ENCODE data around the gene TMEM47. TPM values are rescaled to one million over a fixed set of nuclear protein-coding genes. Genes with fewer than 3 reads are reported as not detected.

TMEM47 gene
- polyA plus RNA-seq, 2 of the 4 experiments (the other 2 are of a cell fraction), result 0.56 to 1.4 TPM

- no peak for FAIRE-seq
- TF ChIP-seq HOXA7 (CRISPR knock-in tag; IDR thresholded peaks at IDR 0.05), result no peak
- TF ChIP-seq JUN (IDR thresholded peaks at IDR 0.05), result no peak
- TF ChIP-seq EHF (CRISPR knock-in tag; IDR thresholded peaks at IDR 0.05), result no peak
- no peak for TF ChIP-seq CBX8 (IDR thresholded peaks at IDR 0.05)
- TF ChIP-seq ZSCAN20 (CRISPR knock-in tag; IDR thresholded peaks at IDR 0.05), result no peak
- TF ChIP-seq JUNB (IDR thresholded peaks at IDR 0.05), result no peak
- TF ChIP-seq RNF2 (IDR thresholded peaks at IDR 0.05; ENCODE audit: borderline replicate concordance, low read depth), result no peak
- TF ChIP-seq CHD2 (IDR thresholded peaks at IDR 0.05; ENCODE audit: low read length, partially characterized antibody), result no peak
- no peak for TF ChIP-seq MAZ (IDR thresholded peaks at IDR 0.05; ENCODE audit: borderline replicate concordance, low read depth, low read length)
- no peak for TF ChIP-seq PBX3 (IDR thresholded peaks at IDR 0.05)
- Histone ChIP-seq H3K9me3 (no peaks in the 10 kb centered on the region), H3K4me3 (no peak overlapping the region), H3K4me2 (no peak overlapping the region), H3K27ac (no peak overlapping the region), H3K4me1 (no peaks in the 10 kb centered on the region)
- POLR2A ChIA-PET, result no interaction called here
- WGBS (ENCODE audit: missing lambda C conversion rate), result 0% methylated on average over 2 of the region's 2 CpGs
- ATAC-seq, result no peak
- CTCF ChIA-PET, result no interaction called here
- DNase-seq (ENCODE audit: low read depth in 1 of 2, low spot score in 1 of 2), result no peak
Measured at GRCh38 chrX:34642849-34643248, 14.2 kb downstream of the TMEM47 start.

GRCh38 chrX:34638116-34638515 is 19.0 kb downstream of the TMEM47 start:
- H3K4me2 ChIP-seq, result no peak overlapping the region
- no peak overlapping the region for H3K27ac ChIP-seq
- peak; percentile 1 to 31 for DNase-seq (ENCODE audit: low read depth in 1 of 2, low spot score in 1 of 2)
- 71% methylated on average over 1 of the region's 1 CpG for WGBS (ENCODE audit: missing lambda C conversion rate)
- H3K9me3 ChIP-seq, result no peaks in the 10 kb centered on the region
- H3K4me1 ChIP-seq, result no peaks in the 10 kb centered on the region
- peak; percentile 60 for TF ChIP-seq SMC3 (IDR thresholded peaks at IDR 0.05)
- no peak for TF ChIP-seq GATA3 (IDR thresholded peaks at IDR 0.05; ENCODE audit: borderline replicate concordance)
- TF ChIP-seq RAD21 (conservative IDR thresholded peaks at IDR 0.05 in 1 of 2, IDR thresholded peaks at IDR 0.05 in 1 of 2), result peak; percentile 66 to 75
- TF ChIP-seq TP53 (CRISPR knock-in tag; IDR thresholded peaks at IDR 0.05), result no peak
- TF ChIP-seq MAZ (IDR thresholded peaks at IDR 0.05; ENCODE audit: borderline replicate concordance, low read depth, low read length), result no peak
- peak; percentile 62 for TF ChIP-seq CTCF (IDR thresholded peaks at IDR 0.05)
- FAIRE-seq, result peak; percentile 81
- POLR2A ChIA-PET, result no interaction called here
- no peak overlapping the region for H3K4me3 ChIP-seq
- CTCF ChIA-PET, result interaction anchor here (0.7 to 1.9 kb wide), 12 partner anchors 9 to 1753 kb away, joined by 3 to 9 read pairs (median 3); no protein-coding TSS in a partner anchor
- peak; percentile 50 to 68; a peak in 2 of 6 replicates for ATAC-seq

GRCh38 chrX:34634349-34634748 is 22.7 kb downstream of the TMEM47 start:
- 5% methylated on average over 2 of the region's 2 CpGs for WGBS (ENCODE audit: missing lambda C conversion rate)
- CTCF ChIA-PET, result no interaction called here
- DNase-seq (ENCODE audit: low read depth in 1 of 2, low spot score in 1 of 2) (no peak), ATAC-seq (no peak), FAIRE-seq (no peak)
- H3K4me3 ChIP-seq, result no peak overlapping the region
- no peaks in the 10 kb centered on the region for H3K4me1 ChIP-seq
- POLR2A ChIA-PET, result no interaction called here
- H3K4me2 ChIP-seq, result no peak overlapping the region
- no peaks in the 10 kb centered on the region for H3K9me3 ChIP-seq
- H3K27ac ChIP-seq, result no peak overlapping the region
- TF ChIP-seq MYC (IDR thresholded peaks at IDR 0.05; ENCODE audit: borderline replicate concordance, low read length), result no peak
- no peak for TF ChIP-seq CBX8 (IDR thresholded peaks at IDR 0.05)
- no peak for TF ChIP-seq ZSCAN20 (CRISPR knock-in tag; IDR thresholded peaks at IDR 0.05)
- no peak for TF ChIP-seq FOSL2 (IDR thresholded peaks at IDR 0.05)
- TF ChIP-seq FOSL2 (CRISPR knock-in tag; IDR thresholded peaks at IDR 0.05), result no peak
- no peak for TF ChIP-seq SMC3 (IDR thresholded peaks at IDR 0.05)
- TF ChIP-seq HES2 (IDR thresholded peaks at IDR 0.05), result no peak
- TF ChIP-seq REST (IDR thresholded peaks at IDR 0.05), result no peak
- TF ChIP-seq HEYL (CRISPR knock-in tag; IDR thresholded peaks at IDR 0.05), result no peak
- no peak for TF ChIP-seq RFX5 (IDR thresholded peaks at IDR 0.05)
- TF ChIP-seq HOXA7 (CRISPR knock-in tag; IDR thresholded peaks at IDR 0.05), result no peak
- no peak for TF ChIP-seq POLR2AphosphoS2 (conservative IDR thresholded peaks at IDR 0.05; ENCODE audit: low read length)
- TF ChIP-seq JUNB (IDR thresholded peaks at IDR 0.05), result no peak
- no peak for TF ChIP-seq EP300 (IDR thresholded peaks at IDR 0.05)
- no peak for TF ChIP-seq GATA3 (IDR thresholded peaks at IDR 0.05; ENCODE audit: borderline replicate concordance)
- TF ChIP-seq CTCF (IDR thresholded peaks at IDR 0.05), result no peak
- TF ChIP-seq EHF (CRISPR knock-in tag; IDR thresholded peaks at IDR 0.05), result no peak

Measured in A549 (cell line).